K562 (cell line): Measurements from ENCODE around the gene GRK1. TPM values are rescaled to one million over a fixed set of nuclear protein-coding genes. Genes with fewer than 3 reads are reported as not detected.

Experiments used
- ATAC-seq: fragments of 200-7000 bp; cut with Tn5 transposase; 3 replicates; pipeline ENCODE4 v1.9.1; 2020; ENCODE audit warnings: moderate library complexity
- BruUV-seq: library from RNA; stranded (reverse); fragments of 400-500 nt; replicated peaks from 2 replicates; lab custom pipeline; 2021; lab: Mats Ljungman, UMichigan
- CTCF ChIA-PET: fragments of 300-600 bp; formaldehyde crosslinking; extraction: SDS; loops from one replicate; lab custom pipeline; 2021; ENCODE audit warnings: low intra/inter-chr PET ratio; lab: Yijun Ruan, JAX
- POLR2A ChIA-PET: fragments of 300-600, 350-650 bp; sonication (Branson Sonifier 250); formaldehyde crosslinking; extraction: SDS; loops from one replicate; lab custom pipeline; 2021; ENCODE audit warnings: antibody characterized with exemption, inconsistent platforms; lab: Yijun Ruan, JAX
- DNase-seq, 4 experiments: peaks; one replicate each; pipeline versions ENCODE4 v3.0.0 to v3.0.0-alpha.2; 2011 to 2018; ENCODE audit warnings: low spot score in 3 of 4, mixed read lengths in 3 of 4; ENCODE audit errors: extremely low read depth in 1 of 4
- FAIRE-seq: peaks from 2 replicates; lab custom pipeline; 2011; peaks lifted over from hg19 to GRCh38; lab: Jason Lieb, UNC
- H2AFZ ChIP-seq: 2 replicates; pipeline ENCODE4 v1.6.0; 2011; ENCODE audit warnings: low read depth, low read length, control low read depth, inconsistent platforms
- H3K27ac ChIP-seq: fragments of 200-600 bp; 3 replicates; pipeline ENCODE4 v1.8.0; 2011; ENCODE audit warnings: low read depth, mild to moderate bottlenecking, control low read depth, inconsistent platforms, low read length, moderate library complexity, mixed read lengths; ENCODE audit errors: extremely low read depth
- H3K27me3 ChIP-seq, 2 experiments: fragments of 300-600 bp in 1 of 2; 2 replicates in 1 of 2; 3 replicates in 1 of 2; pipeline versions ENCODE4 v1.6.0 to v1.8.0; 2011; ENCODE audit warnings: inconsistent platforms in 2 of 2, low read length in 2 of 2, mild to moderate bottlenecking in 1 of 2, mixed read lengths in 1 of 2, moderate library complexity in 1 of 2; ENCODE audit not compliant: control insufficient read depth in 2 of 2, insufficient read depth in 2 of 2
- H3K36me3 ChIP-seq: fragments of 300-600 bp; 3 replicates; pipeline ENCODE4 v1.8.0; 2011; ENCODE audit warnings: mild to moderate bottlenecking, low read length, inconsistent platforms; ENCODE audit not compliant: control insufficient read depth, insufficient read depth
- H3K4me1 ChIP-seq, 2 experiments: fragments of 200-600 bp in 1 of 2; replicated peaks in 1 of 2; 2 replicates in 1 of 2; 3 replicates in 1 of 2; pipeline versions ENCODE4 v1.5.1 to v1.8.0; 2011; ENCODE audit warnings: inconsistent platforms in 2 of 2, low read length in 2 of 2, mild to moderate bottlenecking in 1 of 2, mixed read lengths in 1 of 2, moderate library complexity in 1 of 2; ENCODE audit not compliant: control insufficient read depth in 2 of 2, insufficient read depth in 2 of 2
- H3K4me2 ChIP-seq: 2 replicates; pipeline ENCODE4 v1.6.1; 2011; ENCODE audit warnings: low read length, control low read depth, inconsistent platforms, mixed read lengths; ENCODE audit not compliant: insufficient read depth
- H3K4me3 ChIP-seq: fragments of 200-600 bp; sonication (generic), shearing (Covaris generic); 2 replicates; pipeline ENCODE4 v1.5.1; 2016; ENCODE audit warnings: control low read depth, inconsistent platforms
- H3K79me2 ChIP-seq: fragments of 200-600 bp; 3 replicates; pipeline ENCODE4 v1.8.0; 2011; ENCODE audit warnings: low read length, inconsistent platforms; ENCODE audit not compliant: control insufficient read depth, insufficient read depth
- H3K9ac ChIP-seq, 2 experiments: 2 replicates each; pipeline versions ENCODE4 v1.6.0 to v1.6.1; 2011; ENCODE audit warnings: low read depth in 2 of 2, low read length in 2 of 2, control low read depth in 1 of 2, inconsistent platforms in 1 of 2, mild to moderate bottlenecking in 1 of 2, mixed read lengths in 1 of 2; ENCODE audit not compliant: insufficient read depth in 1 of 2
- H3K9me1 ChIP-seq: one replicate; pipeline ENCODE4 v1.6.0; 2011; ENCODE audit warnings: inconsistent platforms, mild to moderate bottlenecking, low read length, moderate library complexity; ENCODE audit not compliant: control insufficient read depth, insufficient read depth
- H3K9me3 ChIP-seq: replicated peaks from 2 replicates; pipeline ENCODE4 v1.5.1; 2011; ENCODE audit warnings: low read depth, low read length, inconsistent platforms; ENCODE audit not compliant: control insufficient read depth, insufficient read depth
- H4K20me1 ChIP-seq: replicated peaks from 2 replicates; pipeline ENCODE4 v1.6.1; 2011; ENCODE audit warnings: low read length, inconsistent platforms, mixed read lengths; ENCODE audit not compliant: control insufficient read depth, insufficient read depth
- BCOR ChIP-seq: fragments of 450-650 bp; IDR thresholded peaks from 2 replicates; pipeline ENCODE4 v1.6.1; 2016
- DNMT1 ChIP-seq: fragments of 450-650 bp; IDR thresholded peaks from 2 replicates; pipeline ENCODE4 v1.6.1; 2016; ENCODE audit warnings: antibody characterized with exemption, mild to moderate bottlenecking
- HNRNPK ChIP-seq: fragments of 200-400 bp; formaldehyde crosslinking; IDR thresholded peaks from one replicate; pipeline ENCODE4 v1.6.1; 2018; ENCODE audit warnings: mild to moderate bottlenecking, low read depth, low read length; ENCODE audit not compliant: poor library complexity, severe bottlenecking
- HOMEZ ChIP-seq: fragments of 250-450 bp; sonication (Bioruptor Pico); IDR thresholded peaks from 2 replicates; pipeline ENCODE4 v1.4.0; 2020; ENCODE audit warnings: mild to moderate bottlenecking, moderate library complexity
- IRF2 ChIP-seq: sonication (generic); formaldehyde crosslinking; IDR thresholded peaks from 2 replicates; pipeline ENCODE4 v1.8.1; 2022; ENCODE audit warnings: mild to moderate bottlenecking, missing genetic modification reagents
- LEF1 ChIP-seq: fragments of 450-650 bp; IDR thresholded peaks from 2 replicates; pipeline ENCODE4 v1.6.1; 2016; ENCODE audit warnings: mild to moderate bottlenecking
- NCOA2 ChIP-seq, 2 experiments: fragments of 450-650 bp; IDR thresholded peaks; 2 replicates each; pipeline ENCODE4 v1.6.1; 2018; ENCODE audit warnings: mild to moderate bottlenecking in 2 of 2, moderate library complexity in 1 of 2; ENCODE audit not compliant: partially characterized antibody in 2 of 2
- NONO ChIP-seq, 2 experiments: fragments of 200-400 bp in 1 of 2; fragments of 450-650 bp in 1 of 2; formaldehyde crosslinking in 1 of 2; IDR thresholded peaks; 2 replicates each; pipeline ENCODE4 v1.6.1; 2017; ENCODE audit warnings: low read depth in 2 of 2, mild to moderate bottlenecking in 2 of 2, moderate library complexity in 2 of 2, low read length in 1 of 2
- PHF21A ChIP-seq: fragments of 450-650 bp; IDR thresholded peaks from 2 replicates; pipeline ENCODE4 v1.6.1; 2017; ENCODE audit warnings: low read depth, borderline replicate concordance
- TGIF2 ChIP-seq: sonication (generic); formaldehyde crosslinking; IDR thresholded peaks from 2 replicates; pipeline ENCODE4 v1.8.1; 2022; ENCODE audit warnings: mild to moderate bottlenecking, missing genetic modification reagents, moderate library complexity
- ZNF165 ChIP-seq: fragments of 250-450 bp; sonication (Bioruptor Pico); IDR thresholded peaks from 2 replicates; pipeline ENCODE4 v1.4.0; 2020; ENCODE audit warnings: borderline replicate concordance
- ZNF311 ChIP-seq: fragments of 250-450 bp; sonication (Bioruptor Pico); IDR thresholded peaks from 2 replicates; pipeline ENCODE4 v1.4.0; 2020; ENCODE audit warnings: mild to moderate bottlenecking, moderate library complexity
- WGBS: fragments of 100-300 bp; shearing (Covaris generic); methylation state at CpG from one replicate; pipeline ENCODE4 v1.1.6; 2016; ENCODE audit warnings: low coverage, mixed read lengths; ENCODE audit not compliant: insufficient coverage; ENCODE audit errors: missing lambda C conversion rate; 5-methylcytosine and 5-hydroxymethylcytosine counted together
- in situ Hi-C: fragments of 300-500 bp; cut with MboI; formaldehyde crosslinking; loops from 4 replicates; pipeline ENCODE4 v1.15.0; 2018; ENCODE audit warnings: inconsistent platforms, mixed read lengths
- intact Hi-C: fragments of 100-400 bp; cut with micrococcal nuclease; formaldehyde crosslinking; loops from 2 replicates; pipeline ENCODE4 v1.14.2; 2022
- polyA plus RNA-seq, 8 experiments: library from polyadenylated mRNA; depleted of rRNA in 4 of 8; stranded (reverse) in 5 of 8; unstranded in 3 of 8; fragments of >200 nt; fragmentation: Nextera tagmentation in 2 of 8; fragmentation: Illumina TruSeq in 1 of 8; extraction: Ambion mirVana in 2 of 8; extraction: Trizol in 1 of 8; gene quantifications; 2 replicates each; pipeline versions ENCODE4 v1.2.1 to v1.2.3, GENCODE V29; 2011 to 2014; ENCODE audit warnings: inconsistent platforms in 1 of 8, missing spikeins in 1 of 8
- total RNA-seq, 7 experiments: library from RNA; depleted of rRNA in 6 of 7; stranded (reverse); fragments of >200 nt in 6 of 7; fragmentation: Illumina TruSeq in 2 of 7; extraction: Trizol in 2 of 7; gene quantifications; 2 replicates each; pipeline versions ENCODE4 v1.2.1 to v1.2.3, GENCODE V29; 2011 to 2021; ENCODE audit warnings: low replicate concordance in 1 of 7

Gene GRK1
- total and polyA plus RNA-seq, 9 of the 15 experiments (the other 6 are each of a cell fraction or from before 2014, with no cell fraction given), result 0.09 TPM; not detected in 8

GRCh38 chr13:113617961-113618360, 49.1 kb upstream of the GRK1 start:
- peaks cover 75% of the 10 kb centered on the region for H3K79me2 ChIP-seq
- no peak overlapping the region for H3K27ac ChIP-seq
- no peaks in the 10 kb centered on the region for H3K9me3 ChIP-seq
- BruUV-seq, result no TSS peak
- H3K9me1 ChIP-seq, result no peaks in the 10 kb centered on the region
- TF ChIP-seq IRF2 (CRISPR knock-in tag) (no peak), HNRNPK (no peak), NCOA2 (IDR thresholded peaks at IDR 0.05; ENCODE audit: partially characterized antibody in 2 of 2) (no peak), HOMEZ (CRISPR knock-in tag) (no peak), NONO (IDR thresholded peaks at IDR 0.05; ENCODE audit: low read depth in 2 of 2, low read length in 1 of 2) (no peak), BCOR (no peak), TGIF2 (CRISPR knock-in tag) (no peak), PHF21A (no peak), ZNF165 (CRISPR knock-in tag) (no peak), ZNF311 (no peak), DNMT1 (no peak), LEF1 (no peak)
- H3K27me3 ChIP-seq, result no peaks in the 10 kb centered on the region
- 100% methylated on average over 5 of the region's 5 CpGs for WGBS
- POLR2A ChIA-PET, result no interaction called here
- no peak overlapping the region for H3K4me3 ChIP-seq
- in situ Hi-C loops (no loop called here), intact Hi-C loops (no loop called here)
- CTCF ChIA-PET, result no interaction called here
- ATAC-seq (no peak), DNase-seq (no peak), FAIRE-seq (no peak)
- no peak overlapping the region for H3K9ac ChIP-seq
- no peaks in the 10 kb centered on the region; the same call in none of the 2 replicates for H4K20me1 ChIP-seq
- H3K36me3 ChIP-seq, result peaks cover 65% of the 10 kb centered on the region; the same call in 2 of the 3 replicates
- H2AFZ ChIP-seq, result no peak overlapping the region
- peaks cover 0 to 9% of the 10 kb centered on the region in 2 experiments; a peak in 2 of 5 replicates for H3K4me1 ChIP-seq
- no peak overlapping the region for H3K4me2 ChIP-seq
